A673 (cell line): ENCODE data around the gene RNF40.

Experiments
- CTCF ChIP-seq: fragments of 300-800, 200-600 bp; sonication (generic); conservative IDR thresholded peaks from 2 replicates; pipeline ENCODE4 v1.5.1; 2017; ENCODE audit warnings: low read depth, mild to moderate bottlenecking, antibody characterized with exemption, low read length, moderate library complexity, mixed read lengths
- EZH2 ChIP-seq: fragments of 200-600 bp; sonication (generic); IDR thresholded peaks from 2 replicates; pipeline ENCODE4 v1.6.1; 2017; ENCODE audit warnings: borderline replicate concordance, low read depth, mild to moderate bottlenecking, mixed read lengths, antibody characterized with exemption, low read length; ENCODE audit not compliant: poor library complexity, severe bottlenecking

DNA sequence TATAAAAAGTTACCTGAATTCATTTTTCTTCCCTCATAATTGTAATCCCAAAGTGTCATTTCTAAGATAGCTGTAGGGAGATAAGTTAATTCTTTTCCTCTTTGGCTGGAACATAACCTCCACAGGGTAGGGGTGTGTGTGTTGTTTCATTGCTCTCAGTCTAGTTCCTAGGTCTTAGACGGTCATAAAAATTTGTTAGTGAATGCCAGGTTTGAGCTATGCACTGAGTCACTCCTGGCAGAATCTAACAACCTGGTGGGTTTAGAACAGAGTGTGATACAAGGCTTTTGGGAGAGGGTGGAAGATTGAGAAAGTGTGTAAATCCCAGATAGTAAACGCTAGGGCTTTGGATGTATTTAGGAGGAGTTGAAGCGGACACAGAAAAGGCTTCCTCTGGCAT is 14.8 kb upstream of the RNF40 start:
- no peak for TF ChIP-seq CTCF
- TF ChIP-seq EZH2, result no peak
